HG03571 (cell line): Measurements from ENCODE around the gene TSPAN33.
A peak's percentile ranks its signal among the peaks of the same experiment; 100 is the strongest.
"Not testable (repeated sequence)": the region's sequence is repeated elsewhere in the genome, so short reads cannot be mapped to it uniquely, and the experiment has no call there.

Experiments
- ATAC-seq: cut with Tn5 transposase; IDR thresholded peaks from one replicate; pipeline ENCODE4 v1.9.1; 2021; ENCODE audit not compliant: unreplicated experiment

Gene TSPAN33, protein sequence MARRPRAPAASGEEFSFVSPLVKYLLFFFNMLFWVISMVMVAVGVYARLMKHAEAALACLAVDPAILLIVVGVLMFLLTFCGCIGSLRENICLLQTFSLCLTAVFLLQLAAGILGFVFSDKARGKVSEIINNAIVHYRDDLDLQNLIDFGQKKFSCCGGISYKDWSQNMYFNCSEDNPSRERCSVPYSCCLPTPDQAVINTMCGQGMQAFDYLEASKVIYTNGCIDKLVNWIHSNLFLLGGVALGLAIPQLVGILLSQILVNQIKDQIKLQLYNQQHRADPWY

GRCh38 chr7:129144095-129144833, at the start of gene TSPAN33:
Gene TSPAN33 (plus strand): TSS chr7:129144707. CDS start chr7:129144981, 274 bp downstream.
- ATAC-seq: peak; percentile 68

GRCh38 chr7:129095258-129095657, 49.2 kb upstream of the TSPAN33 start:
- ATAC-seq: peak; percentile 90

DNA sequence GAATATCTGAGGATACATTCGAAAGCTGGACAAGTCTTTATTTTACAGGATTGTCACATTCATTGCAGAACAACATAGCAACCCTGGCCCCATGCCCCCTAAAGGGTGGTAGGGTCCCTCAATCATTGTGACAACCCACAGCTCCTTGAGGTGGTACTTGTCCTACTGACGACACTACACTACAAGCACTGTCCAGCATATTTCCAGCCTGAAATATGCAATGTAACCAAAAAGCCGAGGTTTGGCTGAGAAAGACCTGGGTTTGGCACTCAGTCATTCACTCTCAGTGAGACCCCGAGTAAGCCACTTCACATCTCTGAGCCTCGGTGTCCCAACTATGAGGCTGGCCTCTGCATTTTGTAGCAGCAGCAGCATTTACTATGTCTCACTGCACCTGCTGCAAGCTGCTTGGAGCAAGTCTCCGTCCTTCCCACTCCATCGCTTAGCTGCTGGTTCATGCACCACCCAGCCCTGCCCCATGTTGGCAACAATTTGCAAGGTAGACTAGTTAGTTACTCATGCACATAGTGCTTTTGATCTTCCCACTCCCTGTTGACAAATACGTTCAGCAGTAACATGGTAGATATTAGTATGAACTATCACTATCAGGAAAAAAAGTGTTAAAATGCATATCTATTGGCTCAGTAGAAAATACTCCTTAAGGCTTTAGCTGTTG, 46.0 kb upstream of the TSPAN33 start:
- no peak for ATAC-seq

DNA sequence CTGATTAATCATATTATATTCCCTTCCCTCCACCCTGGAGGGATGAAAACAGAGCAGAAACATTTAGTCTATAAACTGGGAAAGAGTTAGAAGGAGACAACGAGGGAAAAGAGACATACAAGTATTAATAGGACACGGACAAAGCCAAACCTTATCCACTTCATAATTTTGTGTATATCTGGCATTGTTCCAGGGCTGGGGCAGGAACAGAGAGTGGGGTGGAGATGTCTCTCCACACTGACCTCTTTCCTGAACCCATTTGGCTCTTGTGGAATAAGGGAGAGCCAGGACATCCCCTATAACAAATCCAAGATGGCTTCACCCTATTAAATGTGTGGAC, 43.7 kb upstream of the TSPAN33 start:
- no peak for ATAC-seq

DNA sequence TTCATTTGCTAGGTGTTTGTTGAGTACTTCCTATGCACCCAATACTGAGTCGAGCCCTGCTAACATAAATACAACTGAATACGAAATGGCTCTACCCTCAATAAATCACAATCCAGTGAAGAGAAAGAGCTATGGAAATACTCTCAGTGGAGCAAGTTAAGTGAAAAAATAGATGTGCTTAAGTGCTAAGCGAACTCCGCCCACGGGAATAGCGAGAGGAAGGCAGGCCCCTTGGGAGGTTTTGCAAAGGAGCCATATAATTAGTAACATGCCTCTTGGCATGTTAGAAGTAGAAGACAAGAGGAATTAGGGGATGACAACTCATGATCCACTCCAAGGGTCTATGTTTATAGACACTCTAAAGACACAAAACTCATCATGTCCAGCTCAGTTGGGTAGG, 42.8 kb upstream of the TSPAN33 start:
- ATAC-seq: no peak

DNA sequence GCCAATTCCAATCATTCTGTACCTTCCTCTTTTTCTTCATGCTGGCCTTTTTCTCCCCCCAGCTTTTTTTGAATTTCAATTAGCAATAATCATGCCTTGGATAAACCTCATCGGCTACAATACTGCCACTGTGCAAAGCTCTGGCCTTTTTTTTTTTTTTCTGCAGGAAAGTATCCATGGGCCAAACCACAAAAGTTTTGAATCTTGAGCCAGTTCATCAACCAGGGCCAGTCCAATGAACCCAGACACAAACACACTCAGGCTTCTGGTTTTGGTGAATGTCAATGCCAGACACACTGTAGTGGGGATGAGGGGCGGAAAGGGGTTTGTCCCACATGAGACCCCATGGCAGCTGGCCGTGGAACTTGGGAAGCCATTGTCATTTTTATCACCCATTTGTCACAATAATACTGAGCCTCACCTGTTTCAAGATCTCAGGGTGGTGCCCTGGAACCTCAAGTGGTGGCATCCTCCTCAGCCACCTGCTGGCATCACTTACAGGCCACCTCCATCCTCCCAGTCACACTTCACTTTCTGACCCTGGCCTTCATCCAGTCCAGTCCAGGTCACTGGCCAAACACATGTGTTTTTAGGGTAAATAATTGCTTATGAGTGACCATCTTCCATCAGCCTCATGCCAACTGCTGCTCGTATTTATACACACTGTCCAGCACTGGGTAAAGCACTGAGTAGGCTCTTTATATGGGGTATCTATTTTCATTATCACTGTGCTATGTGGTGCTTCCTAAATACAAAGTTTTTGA, 40.8 kb upstream of the TSPAN33 start:
- no peak for ATAC-seq

GRCh38 chr7:129108581-129108980, 35.9 kb upstream of the TSPAN33 start:
- no peak for ATAC-seq

DNA sequence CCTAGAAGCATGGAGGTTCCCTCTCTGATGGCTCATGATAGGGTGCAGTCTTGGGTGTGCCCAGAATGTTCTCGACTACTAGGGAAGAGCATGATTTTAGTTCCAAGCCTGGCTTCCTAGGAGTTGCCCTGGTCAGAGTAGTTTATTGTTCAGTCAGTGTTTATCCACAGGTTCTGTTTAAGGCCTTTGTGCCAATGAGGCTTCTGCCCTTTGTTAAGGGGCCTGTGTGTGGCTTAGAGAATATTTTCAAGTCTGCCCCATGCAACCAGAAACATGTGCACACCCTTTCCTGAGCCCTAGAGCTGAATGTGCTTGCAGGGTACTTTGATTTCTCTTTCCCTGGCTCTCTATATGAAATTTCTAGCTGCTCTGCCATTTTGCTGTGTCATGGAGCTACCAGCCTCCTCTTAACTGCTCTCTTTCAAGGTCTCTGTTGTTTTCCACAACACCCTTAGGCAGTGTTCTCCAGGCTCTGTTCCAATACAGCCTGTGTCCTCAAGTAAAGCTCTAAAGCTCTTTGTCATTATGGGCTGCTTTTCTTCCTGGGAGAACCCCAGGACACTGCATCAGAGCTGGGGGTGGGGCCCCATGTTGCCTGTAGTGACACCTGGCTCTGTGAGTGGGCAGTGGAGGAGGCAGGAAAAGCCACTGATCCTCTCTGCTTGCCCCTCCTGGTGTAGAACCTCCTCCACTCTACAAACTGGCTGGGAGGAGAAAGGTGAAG, 34.1 kb upstream of the TSPAN33 start:
- no peak for ATAC-seq

DNA sequence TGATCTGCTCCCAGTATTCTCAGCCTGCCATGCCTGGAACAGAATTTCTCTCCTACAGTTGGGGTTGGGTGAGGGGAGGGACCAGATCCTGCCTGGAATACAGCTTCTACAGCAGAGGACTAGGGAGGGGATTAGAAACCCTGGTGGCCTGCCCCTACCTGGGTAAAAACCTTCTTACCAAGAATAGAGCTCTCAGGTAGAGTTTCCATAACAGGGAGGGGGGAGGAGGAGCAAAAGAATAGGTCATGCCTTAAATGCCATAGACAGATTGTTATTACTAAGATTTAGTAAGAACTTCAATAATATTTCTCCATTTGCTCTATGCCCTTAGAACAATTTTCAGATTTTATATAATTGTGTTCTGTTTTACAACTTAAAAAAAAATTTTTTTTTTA, 33.5 kb upstream of the TSPAN33 start:
- no peak for ATAC-seq

DNA sequence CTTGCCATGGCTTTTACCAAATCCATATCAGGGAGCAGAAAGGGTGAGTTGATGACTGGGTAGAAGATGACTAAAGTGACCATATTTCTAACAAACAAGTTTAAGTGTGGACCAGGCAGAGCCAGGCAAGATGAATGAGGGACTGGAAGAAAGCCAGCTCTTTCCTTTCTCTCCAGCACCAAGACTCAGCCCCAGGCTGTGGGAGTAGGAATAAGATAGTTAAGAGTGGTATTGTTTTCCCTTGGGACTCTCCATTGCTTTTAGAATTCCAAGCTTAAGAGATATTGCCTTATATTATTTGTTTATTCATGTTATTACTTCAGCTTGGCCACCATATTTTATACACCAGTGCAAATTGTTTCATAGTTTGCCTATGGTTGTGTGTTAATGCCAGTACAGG, 28.8 kb upstream of the TSPAN33 start:
- no peak for ATAC-seq

GRCh38 chr7:129118182-129118581, 26.3 kb upstream of the TSPAN33 start:
- no peak for ATAC-seq

DNA sequence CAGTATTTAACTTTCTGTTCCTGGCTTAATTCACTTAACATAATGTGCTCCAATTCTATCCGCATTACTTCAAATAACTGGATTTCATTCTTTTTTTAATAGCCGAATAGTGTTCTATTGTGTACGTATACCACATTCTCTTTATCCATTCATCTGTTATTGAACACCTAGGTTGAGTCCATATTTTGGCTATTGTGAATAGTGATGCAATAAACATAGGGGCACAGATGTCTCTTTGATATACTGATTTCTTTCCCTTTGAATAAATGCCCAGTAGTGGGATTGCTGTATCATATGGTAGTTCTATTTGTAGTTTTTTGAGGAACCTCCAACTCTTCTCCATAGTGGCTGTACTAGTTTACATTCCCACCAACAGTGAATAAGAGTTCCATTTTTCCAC, 25.5 kb upstream of the TSPAN33 start:
- no peak for ATAC-seq

GRCh38 chr7:129121501-129122077, 22.9 kb upstream of the TSPAN33 start:
- not testable (repeated sequence) for ATAC-seq

DNA sequence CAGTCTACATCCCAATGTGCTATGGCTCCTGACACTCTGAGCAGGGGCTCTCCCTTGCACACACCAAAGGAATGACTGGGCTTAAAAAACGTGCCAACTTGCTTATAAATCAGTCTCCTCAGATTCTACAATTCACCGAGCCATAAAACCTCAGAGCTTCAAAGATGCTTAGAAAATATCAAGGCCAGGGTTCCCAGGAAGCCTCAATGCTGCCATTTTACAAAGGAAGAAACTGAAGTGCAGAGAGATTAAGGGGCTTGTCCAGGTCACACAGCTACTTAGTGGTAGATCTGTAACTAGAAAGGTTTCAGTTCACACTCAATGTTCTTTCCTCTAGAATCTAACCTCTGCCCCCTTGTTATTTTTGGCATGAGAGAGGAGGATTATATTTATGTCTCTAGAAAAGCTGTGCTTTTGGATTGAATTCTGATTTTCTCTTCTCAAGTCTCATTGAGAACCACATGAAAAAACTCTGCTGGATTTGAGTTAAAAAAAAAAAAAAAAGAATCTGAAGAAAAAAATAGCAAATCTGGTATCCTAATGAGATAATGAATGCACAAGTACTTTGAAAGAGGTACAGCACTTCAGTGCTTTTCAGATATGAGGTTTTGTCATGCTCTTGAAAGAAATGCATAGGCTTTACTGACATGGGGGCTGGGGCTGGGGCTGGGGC, 22.3 kb upstream of the TSPAN33 start:
- peak; percentile 33 for ATAC-seq

DNA sequence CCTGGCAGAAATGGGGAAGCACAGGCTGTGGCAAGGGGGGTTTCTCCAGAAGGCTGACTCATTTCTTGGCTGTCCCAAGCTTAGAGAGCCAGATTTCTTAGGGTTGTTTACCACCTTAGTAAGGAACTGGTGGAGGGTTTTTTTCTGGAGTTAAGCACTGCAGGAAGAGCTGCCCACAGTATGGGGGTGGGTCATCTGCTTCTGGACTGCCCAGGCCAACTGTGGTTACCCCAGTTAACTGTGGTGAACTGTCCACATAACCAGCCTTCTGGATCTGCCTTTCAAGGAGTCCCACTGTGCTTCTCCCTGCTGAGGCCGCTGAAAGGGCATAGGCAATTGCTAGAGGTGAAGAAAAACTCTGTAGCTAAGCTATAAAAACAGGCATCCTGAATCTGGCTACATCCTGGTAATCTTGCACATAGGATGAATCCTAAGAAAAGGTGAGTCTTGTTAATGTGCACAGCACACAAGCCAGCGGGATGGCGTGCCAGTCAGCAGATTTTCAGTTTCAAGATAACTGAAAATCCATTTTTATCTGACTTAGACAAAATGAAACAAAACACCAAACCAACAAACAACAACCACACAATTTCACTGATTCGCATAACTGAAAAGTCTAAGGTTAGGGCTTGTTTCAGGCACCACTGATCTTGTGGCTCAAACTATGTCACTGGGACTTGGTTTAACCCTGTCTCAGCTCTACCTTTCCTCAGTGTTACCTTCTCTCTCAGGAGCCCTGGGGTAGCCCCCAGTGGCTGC, 21.6 kb upstream of the TSPAN33 start:
- ATAC-seq: peak; percentile 65

- ATAC-seq: peak; percentile 24
Measured at GRCh38 chr7:129123510-129123857, 21.0 kb upstream of the TSPAN33 start.

DNA sequence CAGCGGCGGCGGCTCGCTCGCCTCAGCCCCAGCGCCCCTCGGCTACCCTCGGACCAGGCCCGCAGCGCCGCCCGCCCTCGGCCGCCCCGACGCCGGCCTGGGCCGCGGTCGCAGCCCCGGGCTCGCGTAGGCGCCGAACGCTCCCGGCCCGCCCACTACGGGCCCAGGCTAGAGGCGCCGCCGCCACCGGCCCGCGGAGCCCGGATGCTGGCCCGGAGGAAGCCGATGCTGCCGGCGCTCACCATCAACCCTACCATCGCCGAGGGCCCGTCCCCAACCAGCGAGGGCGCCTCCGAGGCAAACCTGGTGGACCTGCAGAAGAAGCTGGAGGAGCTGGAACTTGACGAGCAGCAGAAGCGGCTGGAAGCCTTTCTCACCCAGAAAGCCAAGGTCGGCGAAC, 18.2 kb upstream of the TSPAN33 start:
- no peak for ATAC-seq

GRCh38 chr7:129127154-129127553, 17.4 kb upstream of the TSPAN33 start:
- ATAC-seq: no peak

GRCh38 chr7:129127601-129128000, 16.9 kb upstream of the TSPAN33 start:
- ATAC-seq: no peak
